Kidney (tissue), 14 donors: Measurements from ENCODE around the gene NFKBIE. TPM values are rescaled to one million over a fixed set of nuclear protein-coding genes. Genes with fewer than 3 reads are reported as not detected.

Source experiments
- DNase-seq, 5 donors: peaks; one replicate each; pipeline ENCODE4 v3.0.0-alpha.2; 2013 to 2020
- FAIRE-seq: peaks from 2 replicates; lab custom pipeline; 2012; peaks lifted over from hg19 to GRCh38; lab: Jason Lieb, UNC
- H3K27ac ChIP-seq, 2 donors: one replicate each; pipeline ENCODE4 v1.7.0; 2013; ENCODE audit warnings: low read depth in 2 of 2, low read length in 2 of 2, inconsistent platforms in 1 of 2
- H3K27me3 ChIP-seq: one replicate; pipeline ENCODE4 v1.7.1; 2013; ENCODE audit warnings: low read length, inconsistent platforms; ENCODE audit not compliant: control insufficient read depth, insufficient read depth
- H3K36me3 ChIP-seq, 3 donors: one replicate each; pipeline versions ENCODE4 v1.7.0 to v1.7.1; 2013; ENCODE audit warnings: low read length in 3 of 3, control low read depth in 1 of 3, inconsistent platforms in 1 of 3; ENCODE audit not compliant: insufficient read depth in 3 of 3, control insufficient read depth in 2 of 3
- H3K4me1 ChIP-seq, 3 donors: one replicate each; pipeline versions ENCODE4 v1.7.0 to v1.7.1; 2013; ENCODE audit warnings: low read length in 3 of 3, inconsistent platforms in 1 of 3, low read depth in 1 of 3; ENCODE audit not compliant: control insufficient read depth in 2 of 3, insufficient read depth in 2 of 3
- H3K4me3 ChIP-seq, 3 donors: one replicate each; pipeline versions ENCODE4 v1.7.0 to v1.8.1; 2013; ENCODE audit warnings: low read length in 3 of 3, control low read depth in 1 of 3, inconsistent platforms in 1 of 3
- H3K9ac ChIP-seq, 3 donors: one replicate each; pipeline versions ENCODE4 v1.7.0 to v1.7.1; 2013; ENCODE audit warnings: low read length in 3 of 3, control low read depth in 1 of 3, inconsistent platforms in 1 of 3
- H3K9me3 ChIP-seq, 3 donors: one replicate each; pipeline versions ENCODE4 v1.7.0 to v1.7.1; 2013; ENCODE audit warnings: low read length in 3 of 3, control low read depth in 1 of 3, inconsistent platforms in 1 of 3; ENCODE audit not compliant: control insufficient read depth in 2 of 3, insufficient read depth in 1 of 3
- intact Hi-C: fragments of 100-400 bp; cut with DNase I; formaldehyde crosslinking; loops from one replicate; pipeline ENCODE4 v1.11.1; 2022
- polyA plus RNA-seq: library from polyadenylated mRNA; stranded (reverse); fragments of 350-450 nt; fragmentation: Illumina TruSeq; extraction: RNeasy Lipid Tissue Mini Kit (QIAGEN cat#74804); gene quantifications from one replicate; pipeline ENCODE4 v1.2.3, GENCODE V29; 2014; ENCODE audit warnings: low read depth, low replicate concordance; ENCODE audit not compliant: insufficient read depth
- total RNA-seq: library from RNA; stranded (reverse); fragmentation: NEBNext Ultra II Directional; extraction: Animal tissue kit (Norgen Biotek cat#: 25700); gene quantifications from one replicate; pipeline ENCODE4 v1.2.1, GENCODE V29; 2021
- TF ChIP-seq, protein P1 (sequence below): IDR thresholded peaks from 3 replicates; pipeline ENCODE4 v1.5.1; 2012; ENCODE audit warnings: mild to moderate bottlenecking, moderate library complexity, borderline replicate concordance; ENCODE audit not compliant: insufficient read depth; ENCODE audit errors: extremely low read depth
- donor health status: control.
- donor health status: control.
- donor health status: control.
- donor health status: control.
- donor health status: control.
- donor health status: DM: yes; HTN: yes; CAD: no.
- donor health status: Normal renal cell carcinoma (clear cell type).

NFKBIE gene
- total and polyA plus RNA-seq, 2 donors from 2014 or later: 12.6 to 19.0 TPM

DNA sequence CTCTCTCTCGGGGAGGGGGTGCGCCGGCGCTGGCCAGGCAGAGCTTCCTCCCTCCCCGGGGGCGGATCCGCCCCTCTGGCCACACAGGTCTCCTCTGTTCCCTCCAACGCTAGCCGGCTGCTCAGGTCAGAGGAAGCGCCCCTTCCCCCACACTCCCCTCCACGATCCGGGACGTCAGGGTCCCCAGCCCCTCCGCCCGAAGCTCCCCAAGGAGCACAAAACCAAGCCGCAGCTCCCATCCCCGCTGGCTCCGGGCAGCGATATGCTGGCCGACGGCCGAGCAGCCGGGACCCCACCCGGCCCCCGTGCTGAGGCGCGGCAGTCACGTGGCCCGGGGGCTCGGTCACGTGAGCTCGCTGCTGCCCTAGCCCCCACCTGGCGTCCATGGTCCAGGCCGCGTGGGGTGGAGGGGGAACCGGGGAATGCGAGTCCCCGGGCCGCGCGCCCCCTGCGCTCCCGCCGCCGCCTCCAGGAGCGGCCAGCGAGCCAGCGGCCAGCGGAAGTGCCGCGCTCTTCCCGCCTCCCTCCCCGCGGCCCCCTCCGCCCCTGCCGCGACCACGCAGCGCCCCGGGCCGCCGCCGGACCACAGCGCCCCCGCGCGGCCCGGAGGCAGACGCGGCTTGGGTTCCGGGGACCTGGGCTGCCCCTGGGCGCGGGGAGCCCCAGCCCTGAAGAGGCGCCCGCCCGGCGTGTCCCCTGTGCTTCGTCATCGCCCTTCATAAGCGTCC, 8.2 kb downstream of the NFKBIE start, which contains the start of gene SLC35B2:
Gene SLC35B2 (minus strand): TSS at position 504 of the 728 bp plus-strand sequence. CDS start 118 bp downstream, at position 386.
- Histone ChIP-seq H3K4me3 (peak within 1 kb of the TSS; percentile 60 to 85 (median 71)), H3K27ac (peak within 1 kb of the TSS; percentile 92 to 93), H3K27me3 (no peaks in the 10 kb centered on the region), H3K4me1 (peaks cover 0 to 13% (median 0%) of the 10 kb centered on the region in 3 donors), H3K9me3 (no peaks in the 10 kb centered on the region), H3K36me3 (peaks cover under 1 to 25% (median 20%) of the 10 kb centered on the region in 3 donors), H3K9ac (peak within 1 kb of the TSS; percentile 69 to 83 (median 70))
- intact Hi-C loops: no loop called here
- FAIRE-seq (no peak), DNase-seq (peak; percentile 85 to 92 (median 91))
- TF ChIP-seq, protein P1, sequence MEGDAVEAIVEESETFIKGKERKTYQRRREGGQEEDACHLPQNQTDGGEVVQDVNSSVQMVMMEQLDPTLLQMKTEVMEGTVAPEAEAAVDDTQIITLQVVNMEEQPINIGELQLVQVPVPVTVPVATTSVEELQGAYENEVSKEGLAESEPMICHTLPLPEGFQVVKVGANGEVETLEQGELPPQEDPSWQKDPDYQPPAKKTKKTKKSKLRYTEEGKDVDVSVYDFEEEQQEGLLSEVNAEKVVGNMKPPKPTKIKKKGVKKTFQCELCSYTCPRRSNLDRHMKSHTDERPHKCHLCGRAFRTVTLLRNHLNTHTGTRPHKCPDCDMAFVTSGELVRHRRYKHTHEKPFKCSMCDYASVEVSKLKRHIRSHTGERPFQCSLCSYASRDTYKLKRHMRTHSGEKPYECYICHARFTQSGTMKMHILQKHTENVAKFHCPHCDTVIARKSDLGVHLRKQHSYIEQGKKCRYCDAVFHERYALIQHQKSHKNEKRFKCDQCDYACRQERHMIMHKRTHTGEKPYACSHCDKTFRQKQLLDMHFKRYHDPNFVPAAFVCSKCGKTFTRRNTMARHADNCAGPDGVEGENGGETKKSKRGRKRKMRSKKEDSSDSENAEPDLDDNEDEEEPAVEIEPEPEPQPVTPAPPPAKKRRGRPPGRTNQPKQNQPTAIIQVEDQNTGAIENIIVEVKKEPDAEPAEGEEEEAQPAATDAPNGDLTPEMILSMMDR: peak; percentile 72

DNA sequence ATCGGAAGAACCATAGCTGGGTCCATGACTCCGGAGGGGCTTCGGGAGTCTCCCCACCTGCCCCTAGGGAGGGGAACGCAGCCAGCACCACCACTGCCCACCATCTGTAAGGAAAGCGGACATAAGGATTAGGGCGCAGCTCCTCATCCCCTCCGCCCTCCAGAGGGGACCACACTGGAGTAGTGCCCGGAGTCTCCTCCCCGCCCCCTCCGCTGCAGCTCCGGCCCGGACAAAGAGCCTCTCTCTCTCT, 8.7 kb downstream of the NFKBIE start:
- intact Hi-C loops: no loop called here
- FAIRE-seq: no peak
- H3K9ac ChIP-seq: peak overlapping the region; percentile 48 to 82 (median 70)
- H3K9me3 ChIP-seq: no peaks in the 10 kb centered on the region
- DNase-seq: no peak
- H3K27me3 ChIP-seq: no peaks in the 10 kb centered on the region
- peak overlapping the region in 1 of 2 donors; percentile 92 for H3K27ac ChIP-seq
- H3K4me3 ChIP-seq: peak overlapping the region; percentile 60 to 85 (median 68)
- H3K36me3 ChIP-seq: peaks cover 2 to 30% (median 25%) of the 10 kb centered on the region in 3 donors
- TF ChIP-seq, protein P1: no peak
- peaks cover 0 to 10% (median 0%) of the 10 kb centered on the region in 3 donors for H3K4me1 ChIP-seq

DNA sequence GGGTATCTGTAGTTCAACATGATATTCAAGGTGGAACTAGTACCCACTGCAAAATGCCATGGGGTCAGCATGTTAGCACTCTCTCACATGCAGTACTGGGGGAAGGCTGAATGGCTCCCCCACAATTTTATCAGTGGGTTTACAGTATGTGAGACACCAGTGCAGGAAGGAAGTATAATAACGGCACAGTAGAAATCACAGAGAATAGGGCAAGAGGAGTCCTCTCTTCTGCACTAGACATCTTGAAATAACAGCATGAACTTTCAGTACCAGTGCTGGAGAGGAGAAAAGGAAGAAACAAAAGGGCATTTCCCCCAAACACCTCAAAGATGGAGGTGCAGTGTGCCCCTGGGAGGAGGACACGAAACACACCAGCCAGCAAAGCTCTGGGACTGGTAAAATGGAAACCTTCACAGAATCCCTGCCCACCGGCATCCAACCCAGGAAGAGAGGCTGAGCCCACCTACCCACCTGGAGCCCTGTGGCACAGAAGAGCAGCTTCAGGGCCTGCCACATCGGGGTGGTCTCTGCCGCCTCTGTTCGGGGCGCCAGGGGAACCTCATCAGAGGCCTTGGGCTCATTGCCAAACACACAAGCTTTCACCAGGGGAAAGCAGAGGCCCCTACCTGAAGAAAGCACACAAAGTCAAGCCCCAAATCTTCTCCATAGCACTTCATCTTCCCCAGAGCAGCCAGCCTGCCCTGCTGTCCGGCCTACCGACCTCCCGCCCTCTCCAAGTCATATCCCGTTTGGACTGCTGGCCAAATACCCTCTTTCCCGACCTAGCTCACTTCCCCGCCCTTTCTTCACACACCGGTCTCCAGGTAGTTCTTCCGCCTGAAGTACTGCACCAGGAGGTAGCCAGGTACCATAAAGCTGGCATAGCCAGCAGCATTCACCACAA, 9.2 kb downstream of the NFKBIE start:
- TF ChIP-seq, protein P1: no peak
- H3K4me1 ChIP-seq: peaks cover 0 to 10% (median 0%) of the 10 kb centered on the region in 3 donors
- H3K36me3 ChIP-seq: peaks cover 2 to 36% (median 30%) of the 10 kb centered on the region in 3 donors
- peak overlapping the region; percentile 43 to 82 (median 70) for H3K9ac ChIP-seq
- DNase-seq: peak in 1 of 5 donors; percentile 66
- H3K27ac ChIP-seq: peak overlapping the region in 1 of 2 donors; percentile 92
- no peaks in the 10 kb centered on the region for H3K27me3 ChIP-seq
- H3K9me3 ChIP-seq: no peaks in the 10 kb centered on the region
- intact Hi-C loops: no loop called here
- no peak for FAIRE-seq
- H3K4me3 ChIP-seq: peak overlapping the region; percentile 60 to 85 (median 68)
